Measurements from ENCODE around the gene KRTAP4-7. TPM values are rescaled to one million over a fixed set of nuclear protein-coding genes. Genes with fewer than 3 reads are reported as not detected.
A peak's percentile ranks its signal among the peaks of the same experiment; 100 is the strongest.

KRTAP4-7 gene
- total and polyA plus RNA-seq, 2 experiments from 2014 or later, result not detected

- Histone ChIP-seq H3K9ac (no peak overlapping the region), H3K9me2 (ENCODE audit: insufficient read depth) (no peaks in the 10 kb centered on the region), H4K20me1 (ENCODE audit: insufficient read depth) (no peaks in the 10 kb centered on the region), H3K27me3 (replicated peaks; ENCODE audit: insufficient read depth) (no peaks in the 10 kb centered on the region), H3K27ac (no peak overlapping the region), H3K4me1 (ENCODE audit: insufficient read depth) (peaks cover 23% of the 10 kb centered on the region), H3K79me2 (ENCODE audit: insufficient read depth) (no peaks in the 10 kb centered on the region), H3K4me3 (no peak overlapping the region), H3K9me3 (ENCODE audit: low read depth) (no peaks in the 10 kb centered on the region), H3F3A (ENCODE audit: insufficient read depth) (peaks cover 22% of the 10 kb centered on the region), H3K36me3 (ENCODE audit: low read depth) (no peaks in the 10 kb centered on the region), H2AFZ (no peak overlapping the region), H3K4me2 (ENCODE audit: unreplicated experiment) (no peak overlapping the region)
- 94 to 96% methylated on average over 1 of the region's 1 CpG for WGBS, 2 experiments (ENCODE audit: low coverage in 1 of 2, low lambda C conversion rate in 2 of 2, missing lambda C conversion rate in 2 of 2)
- no peak for DNase-seq
- in situ Hi-C loops (cut with MboI), result no loop called here
- TF ChIP-seq EZH2 (IDR thresholded peaks at IDR 0.05; ENCODE audit: insufficient read depth, poor library complexity, severe bottlenecking) (no peak), EZH2phosphoT487 (IDR thresholded peaks at IDR 0.05; ENCODE audit: insufficient read depth, low read depth) (no peak)
Observed at GRCh38 chr17:41127371-41127770, 43.4 kb downstream of the KRTAP4-7 start.

- in situ Hi-C loops (cut with MboI), result no loop called here
- Histone ChIP-seq H3F3A (ENCODE audit: insufficient read depth) (peaks cover 28% of the 10 kb centered on the region; the same call in 1 of the 2 replicates), H3K79me2 (ENCODE audit: insufficient read depth) (no peaks in the 10 kb centered on the region), H3K4me2 (ENCODE audit: unreplicated experiment) (peak overlapping the region; percentile 50), H3K9ac (no peak overlapping the region), H3K27me3 (replicated peaks; ENCODE audit: insufficient read depth) (no peaks in the 10 kb centered on the region), H3K4me1 (ENCODE audit: insufficient read depth) (peaks cover 28% of the 10 kb centered on the region), H4K20me1 (ENCODE audit: insufficient read depth) (no peaks in the 10 kb centered on the region), H2AFZ (peak overlapping the region; percentile 53), H3K27ac (peak overlapping the region; percentile 7; the same call in 1 of the 2 replicates), H3K36me3 (ENCODE audit: low read depth) (no peaks in the 10 kb centered on the region), H3K4me3 (no peak overlapping the region), H3K9me3 (ENCODE audit: low read depth) (no peaks in the 10 kb centered on the region), H3K9me2 (ENCODE audit: insufficient read depth) (no peaks in the 10 kb centered on the region)
- TF ChIP-seq EZH2 (IDR thresholded peaks at IDR 0.05; ENCODE audit: insufficient read depth, poor library complexity, severe bottlenecking), result no peak
- no peak for TF ChIP-seq EZH2phosphoT487 (IDR thresholded peaks at IDR 0.05; ENCODE audit: insufficient read depth, low read depth)
- peak; percentile 51 for DNase-seq
- WGBS, 2 experiments (ENCODE audit: low coverage in 1 of 2, low lambda C conversion rate in 2 of 2, missing lambda C conversion rate in 2 of 2), result 51 to 52% methylated on average over 3 of the region's 3 CpGs
Observed at GRCh38 chr17:41131979-41132378, 48.0 kb downstream of the KRTAP4-7 start.

DNA sequence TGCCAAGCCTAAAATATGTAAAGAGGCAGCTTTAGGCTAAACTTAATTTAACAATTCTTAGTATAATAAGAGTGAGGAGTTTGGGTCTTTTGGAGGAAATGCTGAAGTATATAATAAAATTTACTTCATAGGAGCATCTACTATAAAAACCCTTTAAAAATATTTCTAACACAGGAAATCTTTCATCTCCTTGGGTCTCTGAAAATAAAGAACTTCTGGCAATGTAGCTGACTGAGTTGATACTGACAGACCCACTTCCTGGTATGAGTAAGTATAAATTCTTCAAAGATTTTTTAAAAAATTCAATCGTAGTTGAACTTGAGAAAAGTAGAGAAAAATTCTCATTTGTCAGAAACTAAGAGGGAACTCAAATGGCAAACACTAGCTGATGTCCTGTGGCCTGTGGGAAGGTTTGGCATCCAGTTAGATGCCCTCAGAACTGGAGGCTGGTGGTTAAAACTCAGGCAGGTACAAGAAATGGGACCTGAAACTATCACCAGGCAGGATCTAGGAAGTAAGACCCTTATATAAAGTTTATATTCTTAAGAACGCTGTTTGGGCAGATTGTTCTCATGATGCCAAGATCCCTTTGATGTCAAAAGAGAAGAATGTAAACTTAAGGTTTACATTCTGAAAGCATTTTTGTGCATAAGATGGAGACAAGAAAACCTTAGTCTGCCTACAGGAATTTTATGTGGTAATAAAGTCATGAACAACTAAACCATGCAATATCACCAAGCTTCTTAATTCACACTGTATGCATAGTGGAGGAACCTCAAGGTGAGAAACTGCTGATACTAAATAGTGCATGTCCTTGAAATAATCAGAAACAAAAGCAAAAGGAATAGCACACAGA, 50.2 kb downstream of the KRTAP4-7 start:
- Histone ChIP-seq H4K20me1 (ENCODE audit: insufficient read depth) (no peaks in the 10 kb centered on the region), H2AFZ (peak overlapping the region; percentile 72), H3K9me3 (ENCODE audit: low read depth) (no peaks in the 10 kb centered on the region), H3F3A (ENCODE audit: insufficient read depth) (peaks cover 28% of the 10 kb centered on the region; the same call in 1 of the 2 replicates), H3K9me2 (ENCODE audit: insufficient read depth) (peaks cover 2% of the 10 kb centered on the region; the same call in 1 of the 2 replicates), H3K4me1 (ENCODE audit: insufficient read depth) (peaks cover 28% of the 10 kb centered on the region), H3K4me2 (ENCODE audit: unreplicated experiment) (peak overlapping the region; percentile 24), H3K36me3 (ENCODE audit: low read depth) (no peaks in the 10 kb centered on the region), H3K27ac (peak overlapping the region; percentile 33), H3K9ac (no peak overlapping the region), H3K27me3 (replicated peaks; ENCODE audit: insufficient read depth) (no peaks in the 10 kb centered on the region), H3K4me3 (no peak overlapping the region), H3K79me2 (ENCODE audit: insufficient read depth) (no peaks in the 10 kb centered on the region)
- no peak for DNase-seq
- no peak for TF ChIP-seq EZH2 (IDR thresholded peaks at IDR 0.05; ENCODE audit: insufficient read depth, poor library complexity, severe bottlenecking)
- no peak for TF ChIP-seq EZH2phosphoT487 (IDR thresholded peaks at IDR 0.05; ENCODE audit: insufficient read depth, low read depth)
- WGBS, 2 experiments (ENCODE audit: low coverage in 1 of 2, low lambda C conversion rate in 2 of 2, missing lambda C conversion rate in 2 of 2), result 70 to 72% methylated on average over 2 of the region's 2 CpGs
- in situ Hi-C loops (cut with MboI), result no loop called here

Other genes with a start within 250 kb of the KRTAP4-7 start
Only the 30 nearest of the 38 such genes appear.
- gene KRT23, start 146.5 kb upstream of the KRTAP4-7 start, total RNA-seq (2014; rRNA removed; shearing (Covaris generic)), result not detected in 2 replicates
- 0.13 TPM in 1 of 2 replicates, not detected in the other for gene KRT23, start 146.5 kb upstream of the KRTAP4-7 start, polyA plus RNA-seq (2016; fragmentation: Nextera tagmentation; extraction: Ambion mirVana)
- not detected in 2 replicates for gene KRT39, start 117.2 kb upstream of the KRTAP4-7 start, total RNA-seq (2014; rRNA removed; shearing (Covaris generic))
- gene KRT39, start 117.2 kb upstream of the KRTAP4-7 start, polyA plus RNA-seq (2016; fragmentation: Nextera tagmentation; extraction: Ambion mirVana), result not detected in 2 replicates
- not detected in 2 replicates for gene KRT40, start 99.8 kb upstream of the KRTAP4-7 start, total RNA-seq (2014; rRNA removed; shearing (Covaris generic))
- gene KRT40, start 99.8 kb upstream of the KRTAP4-7 start, polyA plus RNA-seq (2016; fragmentation: Nextera tagmentation; extraction: Ambion mirVana), result not detected in 2 replicates
- not detected in 2 replicates for gene KRTAP3-3, start 90.0 kb upstream of the KRTAP4-7 start, total RNA-seq (2014; rRNA removed; shearing (Covaris generic))
- not detected in 2 replicates for gene KRTAP3-3, start 90.0 kb upstream of the KRTAP4-7 start, polyA plus RNA-seq (2016; fragmentation: Nextera tagmentation; extraction: Ambion mirVana)
- gene KRTAP3-2, start 84.2 kb upstream of the KRTAP4-7 start, total RNA-seq (2014; rRNA removed; shearing (Covaris generic)), result not detected in 2 replicates
- gene KRTAP3-2, start 84.2 kb upstream of the KRTAP4-7 start, polyA plus RNA-seq (2016; fragmentation: Nextera tagmentation; extraction: Ambion mirVana), result not detected in 2 replicates
- gene KRTAP3-1, start 75.0 kb upstream of the KRTAP4-7 start, total RNA-seq (2014; rRNA removed; shearing (Covaris generic)), result not detected in 2 replicates
- not detected in 2 replicates for gene KRTAP3-1, start 75.0 kb upstream of the KRTAP4-7 start, polyA plus RNA-seq (2016; fragmentation: Nextera tagmentation; extraction: Ambion mirVana)
- gene KRTAP1-5, start 56.9 kb upstream of the KRTAP4-7 start, total RNA-seq (2014; rRNA removed; shearing (Covaris generic)), result 49.2 and 64.1 TPM in 2 replicates
- gene KRTAP1-5, start 56.9 kb upstream of the KRTAP4-7 start, polyA plus RNA-seq (2016; fragmentation: Nextera tagmentation; extraction: Ambion mirVana), result 127 and 134 TPM in 2 replicates
- not detected in 2 replicates for gene KRTAP1-4, start 54.0 kb upstream of the KRTAP4-7 start, total RNA-seq (2014; rRNA removed; shearing (Covaris generic))
- not detected in 2 replicates for gene KRTAP1-4, start 54.0 kb upstream of the KRTAP4-7 start, polyA plus RNA-seq (2016; fragmentation: Nextera tagmentation; extraction: Ambion mirVana)
- not detected in 2 replicates for gene KRTAP1-3, start 49.3 kb upstream of the KRTAP4-7 start, total RNA-seq (2014; rRNA removed; shearing (Covaris generic))
- not detected in 2 replicates for gene KRTAP1-3, start 49.3 kb upstream of the KRTAP4-7 start, polyA plus RNA-seq (2016; fragmentation: Nextera tagmentation; extraction: Ambion mirVana)
- gene KRTAP1-1, start 42.7 kb upstream of the KRTAP4-7 start, total RNA-seq (2014; rRNA removed; shearing (Covaris generic)), result 1.6 and 4.2 TPM in 2 replicates
- gene KRTAP1-1, start 42.7 kb upstream of the KRTAP4-7 start, polyA plus RNA-seq (2016; fragmentation: Nextera tagmentation; extraction: Ambion mirVana), result 2.6 and 3.3 TPM in 2 replicates
- gene KRTAP2-1, start 36.8 kb upstream of the KRTAP4-7 start, total RNA-seq (2014; rRNA removed; shearing (Covaris generic)), result not detected in 2 replicates
- not detected in 2 replicates for gene KRTAP2-1, start 36.8 kb upstream of the KRTAP4-7 start, polyA plus RNA-seq (2016; fragmentation: Nextera tagmentation; extraction: Ambion mirVana)
- not detected in 2 replicates for gene KRTAP2-2, start 28.9 kb upstream of the KRTAP4-7 start, total RNA-seq (2014; rRNA removed; shearing (Covaris generic))
- gene KRTAP2-2, start 28.9 kb upstream of the KRTAP4-7 start, polyA plus RNA-seq (2016; fragmentation: Nextera tagmentation; extraction: Ambion mirVana), result 0.51 and 0.74 TPM in 2 replicates
- 0.38 and 13.4 TPM in 2 replicates for gene KRTAP2-3, start 24.0 kb upstream of the KRTAP4-7 start, total RNA-seq (2014; rRNA removed; shearing (Covaris generic))
- 54.3 and 55.2 TPM in 2 replicates for gene KRTAP2-3, start 24.0 kb upstream of the KRTAP4-7 start, polyA plus RNA-seq (2016; fragmentation: Nextera tagmentation; extraction: Ambion mirVana)
- gene KRTAP2-4, start 18.3 kb upstream of the KRTAP4-7 start, total RNA-seq (2014; rRNA removed; shearing (Covaris generic)), result not detected in 2 replicates
- gene KRTAP2-4, start 18.3 kb upstream of the KRTAP4-7 start, polyA plus RNA-seq (2016; fragmentation: Nextera tagmentation; extraction: Ambion mirVana), result not detected in 2 replicates
- gene KRTAP4-8, start 14.0 kb downstream of the KRTAP4-7 start, total RNA-seq (2014; rRNA removed; shearing (Covaris generic)), result not detected in 2 replicates
- 0.20 TPM in 1 of 2 replicates, not detected in the other for gene KRTAP4-8, start 14.0 kb downstream of the KRTAP4-7 start, polyA plus RNA-seq (2016; fragmentation: Nextera tagmentation; extraction: Ambion mirVana)
- not detected in 2 replicates for gene KRTAP4-16, start 18.1 kb downstream of the KRTAP4-7 start, total RNA-seq (2014; rRNA removed; shearing (Covaris generic))
- gene KRTAP4-16, start 18.1 kb downstream of the KRTAP4-7 start, polyA plus RNA-seq (2016; fragmentation: Nextera tagmentation; extraction: Ambion mirVana), result not detected in 2 replicates
- not detected in 2 replicates for gene KRTAP4-9, start 21.2 kb downstream of the KRTAP4-7 start, total RNA-seq (2014; rRNA removed; shearing (Covaris generic))
- 0.49 and 0.51 TPM in 2 replicates for gene KRTAP4-9, start 21.2 kb downstream of the KRTAP4-7 start, polyA plus RNA-seq (2016; fragmentation: Nextera tagmentation; extraction: Ambion mirVana)
- gene KRTAP4-11, start 34.2 kb downstream of the KRTAP4-7 start, total RNA-seq (2014; rRNA removed; shearing (Covaris generic)), result not detected in 2 replicates
- gene KRTAP4-11, start 34.2 kb downstream of the KRTAP4-7 start, polyA plus RNA-seq (2016; fragmentation: Nextera tagmentation; extraction: Ambion mirVana), result 0.29 TPM in 1 of 2 replicates, not detected in the other
- not detected in 2 replicates for gene KRTAP4-12, start 40.0 kb downstream of the KRTAP4-7 start, total RNA-seq (2014; rRNA removed; shearing (Covaris generic))
- 1.7 and 1.8 TPM in 2 replicates for gene KRTAP4-12, start 40.0 kb downstream of the KRTAP4-7 start, polyA plus RNA-seq (2016; fragmentation: Nextera tagmentation; extraction: Ambion mirVana)
- gene KRTAP4-6, start 56.4 kb downstream of the KRTAP4-7 start, total RNA-seq (2014; rRNA removed; shearing (Covaris generic)), result not detected in 2 replicates
- gene KRTAP4-6, start 56.4 kb downstream of the KRTAP4-7 start, polyA plus RNA-seq (2016; fragmentation: Nextera tagmentation; extraction: Ambion mirVana), result not detected in 2 replicates
- not detected in 2 replicates for gene KRTAP4-5, start 65.7 kb downstream of the KRTAP4-7 start, total RNA-seq (2014; rRNA removed; shearing (Covaris generic))
- not detected in 2 replicates for gene KRTAP4-5, start 65.7 kb downstream of the KRTAP4-7 start, polyA plus RNA-seq (2016; fragmentation: Nextera tagmentation; extraction: Ambion mirVana)
- gene KRTAP4-4, start 76.6 kb downstream of the KRTAP4-7 start, total RNA-seq (2014; rRNA removed; shearing (Covaris generic)), result not detected in 2 replicates
- gene KRTAP4-4, start 76.6 kb downstream of the KRTAP4-7 start, polyA plus RNA-seq (2016; fragmentation: Nextera tagmentation; extraction: Ambion mirVana), result not detected in 2 replicates
- gene KRTAP4-3, start 84.1 kb downstream of the KRTAP4-7 start, total RNA-seq (2014; rRNA removed; shearing (Covaris generic)), result not detected in 2 replicates
- gene KRTAP4-3, start 84.1 kb downstream of the KRTAP4-7 start, polyA plus RNA-seq (2016; fragmentation: Nextera tagmentation; extraction: Ambion mirVana), result not detected in 2 replicates
- not detected in 2 replicates for gene KRTAP4-2, start 94.1 kb downstream of the KRTAP4-7 start, total RNA-seq (2014; rRNA removed; shearing (Covaris generic))
- gene KRTAP4-2, start 94.1 kb downstream of the KRTAP4-7 start, polyA plus RNA-seq (2016; fragmentation: Nextera tagmentation; extraction: Ambion mirVana), result not detected in 2 replicates
- 0.76 TPM in 1 of 2 replicates, not detected in the other for gene KRTAP4-1, start 100.8 kb downstream of the KRTAP4-7 start, total RNA-seq (2014; rRNA removed; shearing (Covaris generic))
- gene KRTAP4-1, start 100.8 kb downstream of the KRTAP4-7 start, polyA plus RNA-seq (2016; fragmentation: Nextera tagmentation; extraction: Ambion mirVana), result not detected in 2 replicates
- gene KRTAP9-1, start 105.7 kb downstream of the KRTAP4-7 start, total RNA-seq (2014; rRNA removed; shearing (Covaris generic)), result not detected in 2 replicates
- gene KRTAP9-1, start 105.7 kb downstream of the KRTAP4-7 start, polyA plus RNA-seq (2016; fragmentation: Nextera tagmentation; extraction: Ambion mirVana), result not detected in 2 replicates
- gene KRTAP9-2, start 142.5 kb downstream of the KRTAP4-7 start, total RNA-seq (2014; rRNA removed; shearing (Covaris generic)), result not detected in 2 replicates
- gene KRTAP9-2, start 142.5 kb downstream of the KRTAP4-7 start, polyA plus RNA-seq (2016; fragmentation: Nextera tagmentation; extraction: Ambion mirVana), result not detected in 2 replicates
- not detected in 2 replicates for gene KRTAP9-3, start 148.3 kb downstream of the KRTAP4-7 start, total RNA-seq (2014; rRNA removed; shearing (Covaris generic))
- gene KRTAP9-3, start 148.3 kb downstream of the KRTAP4-7 start, polyA plus RNA-seq (2016; fragmentation: Nextera tagmentation; extraction: Ambion mirVana), result not detected in 2 replicates
- not detected in 2 replicates for gene KRTAP9-8, start 153.8 kb downstream of the KRTAP4-7 start, total RNA-seq (2014; rRNA removed; shearing (Covaris generic))
- not detected in 2 replicates for gene KRTAP9-8, start 153.8 kb downstream of the KRTAP4-7 start, polyA plus RNA-seq (2016; fragmentation: Nextera tagmentation; extraction: Ambion mirVana)
- not detected in 2 replicates for gene KRTAP9-4, start 165.5 kb downstream of the KRTAP4-7 start, total RNA-seq (2014; rRNA removed; shearing (Covaris generic))
- not detected in 2 replicates for gene KRTAP9-4, start 165.5 kb downstream of the KRTAP4-7 start, polyA plus RNA-seq (2016; fragmentation: Nextera tagmentation; extraction: Ambion mirVana)